ENCODE results near the gene CAMK1G. TPM values are rescaled to one million over a fixed set of nuclear protein-coding genes. Genes with fewer than 3 reads are reported as not detected.

Gene CAMK1G
- total RNA-seq, 4 donors from 2014 or later, result not detected

DNA sequence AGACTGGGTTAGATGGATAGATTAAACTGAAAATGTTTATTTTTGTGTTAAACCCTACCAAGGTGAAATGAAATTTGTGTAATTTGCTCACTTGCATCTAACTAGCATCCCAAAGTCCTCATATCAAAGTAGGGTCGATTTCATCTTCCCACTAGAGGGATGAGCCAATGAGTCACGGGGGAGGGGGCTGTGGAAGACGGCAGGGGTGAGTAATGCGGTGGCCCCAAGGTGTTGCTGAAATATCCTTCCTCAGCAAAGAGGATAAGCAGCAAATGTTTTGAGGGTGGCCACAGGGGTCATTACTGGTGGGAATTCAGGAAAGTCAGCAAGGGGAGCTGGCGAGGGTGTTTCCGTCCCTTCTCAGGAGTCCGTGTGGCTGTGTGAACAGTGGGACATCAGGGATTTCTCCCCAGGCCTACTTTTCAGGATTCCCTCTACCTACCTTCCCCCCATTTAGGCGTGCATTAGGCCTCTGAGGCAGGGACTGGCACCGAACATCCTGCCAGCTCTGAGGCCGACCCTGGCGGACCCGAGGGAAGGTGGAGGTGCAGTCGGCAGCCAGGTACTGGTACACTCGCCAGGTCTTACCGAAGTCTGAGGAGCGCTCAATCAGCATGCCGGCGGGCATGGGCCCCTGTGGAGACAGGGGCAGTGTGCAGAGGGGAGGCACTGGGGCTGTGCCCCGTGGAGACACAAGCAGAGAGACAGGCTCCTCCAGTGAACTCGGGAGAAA lies 50.7 kb downstream of the CAMK1G start:
- DNase-seq (ENCODE audit: low spot score) (no peak), ATAC-seq (ENCODE audit: low FRiP score) (no peak)
- TF ChIP-seq, protein P1, sequence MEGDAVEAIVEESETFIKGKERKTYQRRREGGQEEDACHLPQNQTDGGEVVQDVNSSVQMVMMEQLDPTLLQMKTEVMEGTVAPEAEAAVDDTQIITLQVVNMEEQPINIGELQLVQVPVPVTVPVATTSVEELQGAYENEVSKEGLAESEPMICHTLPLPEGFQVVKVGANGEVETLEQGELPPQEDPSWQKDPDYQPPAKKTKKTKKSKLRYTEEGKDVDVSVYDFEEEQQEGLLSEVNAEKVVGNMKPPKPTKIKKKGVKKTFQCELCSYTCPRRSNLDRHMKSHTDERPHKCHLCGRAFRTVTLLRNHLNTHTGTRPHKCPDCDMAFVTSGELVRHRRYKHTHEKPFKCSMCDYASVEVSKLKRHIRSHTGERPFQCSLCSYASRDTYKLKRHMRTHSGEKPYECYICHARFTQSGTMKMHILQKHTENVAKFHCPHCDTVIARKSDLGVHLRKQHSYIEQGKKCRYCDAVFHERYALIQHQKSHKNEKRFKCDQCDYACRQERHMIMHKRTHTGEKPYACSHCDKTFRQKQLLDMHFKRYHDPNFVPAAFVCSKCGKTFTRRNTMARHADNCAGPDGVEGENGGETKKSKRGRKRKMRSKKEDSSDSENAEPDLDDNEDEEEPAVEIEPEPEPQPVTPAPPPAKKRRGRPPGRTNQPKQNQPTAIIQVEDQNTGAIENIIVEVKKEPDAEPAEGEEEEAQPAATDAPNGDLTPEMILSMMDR (IDR thresholded peaks at IDR 0.05), result no peak

DNA sequence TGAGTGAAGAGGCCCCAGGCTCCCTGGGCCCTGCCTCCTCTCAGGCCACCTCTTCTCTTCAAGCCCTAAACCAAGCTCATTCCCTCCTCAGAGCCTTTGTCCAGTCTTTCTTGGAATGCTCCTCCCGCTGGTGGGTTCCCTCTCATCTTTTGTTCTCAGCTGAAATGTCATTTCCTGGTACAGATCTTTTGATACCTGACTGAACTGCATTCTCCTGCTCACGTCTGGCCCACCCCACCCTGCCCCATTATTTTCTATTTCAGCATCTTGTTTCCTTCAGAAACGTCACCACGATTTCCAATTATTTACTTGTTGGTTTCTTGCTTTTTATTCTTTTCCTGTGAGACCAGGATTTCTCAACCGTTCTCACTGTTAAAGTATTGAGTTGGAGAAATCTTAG lies 52.3 kb downstream of the CAMK1G start:
- no peak for DNase-seq (ENCODE audit: low spot score)
- TF ChIP-seq, protein P1 (IDR thresholded peaks at IDR 0.05), result no peak
- no peak for ATAC-seq (ENCODE audit: low FRiP score)

DNA sequence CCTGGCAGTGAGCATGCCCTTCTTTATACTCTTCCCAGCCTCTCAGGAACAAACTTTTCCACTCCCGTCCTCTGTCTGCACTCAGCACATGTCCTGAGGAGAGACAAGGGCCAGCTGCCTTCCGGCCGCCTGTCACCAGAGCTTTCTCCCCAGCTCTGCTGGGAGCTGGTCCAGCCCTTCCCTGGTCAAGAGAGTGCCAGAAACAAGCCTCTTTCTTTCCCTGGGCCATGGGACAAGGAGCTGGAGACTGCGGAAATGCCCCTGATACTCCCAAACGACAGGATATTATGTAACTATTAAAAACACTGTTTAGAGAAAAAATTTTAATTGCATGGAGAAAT lies 58.3 kb downstream of the CAMK1G start:
- ATAC-seq (ENCODE audit: low FRiP score) (no peak), DNase-seq (ENCODE audit: low spot score) (no peak)
- TF ChIP-seq, protein P1 (IDR thresholded peaks at IDR 0.05), result no peak

DNA sequence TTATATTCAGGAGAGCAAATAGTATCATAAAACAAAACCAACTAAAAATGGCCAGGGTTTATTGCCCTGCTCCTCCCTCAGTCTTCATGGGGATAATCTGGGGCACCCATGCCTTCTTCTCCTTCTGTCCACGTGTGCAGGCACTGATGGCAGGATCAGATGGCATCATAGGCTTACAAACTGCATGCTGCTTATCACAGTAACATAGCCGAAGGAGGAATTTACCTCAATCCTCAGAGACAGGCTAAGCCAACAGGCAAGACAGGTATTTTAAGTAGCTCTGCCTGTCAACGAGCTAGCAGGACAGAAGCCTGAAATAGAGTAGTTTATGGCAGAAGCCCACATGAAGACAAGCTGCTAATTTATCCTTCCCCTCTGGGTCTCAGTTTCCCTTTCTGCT lies 59.3 kb downstream of the CAMK1G start:
- DNase-seq (ENCODE audit: low spot score), result no peak
- TF ChIP-seq, protein P1 (IDR thresholded peaks at IDR 0.05), result no peak
- no peak for ATAC-seq (ENCODE audit: low FRiP score)

DNA sequence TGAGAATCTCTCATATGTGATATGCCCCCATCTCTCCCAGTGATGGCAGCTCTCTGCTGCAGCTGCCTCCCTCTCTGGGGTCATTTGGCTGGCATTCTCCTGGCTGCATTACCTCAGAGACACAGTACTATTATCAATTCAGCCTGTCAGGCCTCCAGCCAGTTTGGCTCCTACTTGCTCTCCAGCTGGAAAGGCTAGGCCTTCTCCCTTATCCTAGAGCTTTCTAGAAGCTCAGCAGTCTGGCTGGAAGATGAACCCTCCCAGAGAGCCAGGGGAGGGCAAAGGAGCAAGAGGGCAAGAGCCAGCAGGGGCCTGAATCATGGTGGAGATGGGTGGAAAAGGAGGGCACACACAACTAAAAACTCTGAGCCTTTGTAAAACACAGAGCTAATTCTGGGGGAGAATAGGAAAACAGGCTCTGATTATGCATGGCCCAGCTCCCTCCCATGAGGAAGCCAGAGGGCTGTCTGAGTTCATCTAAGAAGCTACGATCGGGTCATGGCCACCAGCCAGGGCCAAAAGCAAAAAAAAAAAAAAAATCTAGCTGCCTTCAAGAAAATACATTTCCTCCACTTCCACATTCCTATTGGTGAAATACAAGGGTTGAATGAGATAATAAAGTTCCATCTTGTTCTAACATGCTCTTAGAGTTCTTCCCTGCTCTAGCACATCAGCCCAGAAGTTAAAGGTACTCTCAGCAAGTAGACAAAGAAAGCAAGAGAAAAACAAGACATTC lies 59.9 kb downstream of the CAMK1G start:
- TF ChIP-seq, protein P1 (IDR thresholded peaks at IDR 0.05), result no peak
- ATAC-seq (ENCODE audit: low FRiP score) (peak; percentile 76), DNase-seq (ENCODE audit: low spot score) (no peak)

DNA sequence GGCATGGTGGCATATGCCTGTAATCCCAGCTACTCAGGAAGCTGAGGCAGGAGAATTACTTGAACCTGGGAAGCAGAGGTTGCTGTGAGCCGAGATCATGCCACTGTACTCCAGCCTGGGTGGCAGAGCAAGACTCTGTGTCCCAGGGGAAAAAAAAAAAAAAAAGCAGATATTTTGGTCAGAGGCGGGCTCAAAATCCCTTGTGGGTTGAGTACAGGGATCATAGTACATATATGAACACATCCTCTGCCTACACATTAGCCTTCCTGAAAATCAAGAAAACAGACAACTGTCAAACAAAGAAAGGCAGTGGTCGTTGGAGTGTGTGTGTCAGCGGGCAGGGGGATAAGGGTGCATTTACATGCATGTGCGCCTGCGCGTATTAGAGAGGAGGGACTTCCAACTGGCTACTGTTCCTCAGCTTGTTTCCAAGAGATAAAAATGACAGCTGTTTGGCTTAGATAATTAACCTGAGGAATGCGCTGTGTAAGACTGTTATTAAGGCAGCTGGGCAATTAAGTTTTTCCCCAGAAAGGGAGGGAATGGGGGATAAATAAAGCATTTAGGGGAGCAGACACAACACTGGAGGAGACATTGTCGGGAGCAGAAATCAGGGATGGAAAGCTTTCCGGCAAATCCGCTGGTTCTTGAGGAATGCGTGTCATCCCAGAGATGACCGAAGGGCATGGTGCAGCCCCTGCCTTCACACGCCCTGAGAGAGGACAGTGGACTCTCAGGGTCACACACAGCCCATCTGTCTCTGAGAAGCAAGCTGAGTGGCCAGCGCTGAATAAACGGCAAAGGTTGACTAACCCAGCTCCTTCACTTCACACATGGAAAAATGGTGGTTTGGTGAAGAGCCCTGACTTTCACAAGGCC lies 62.3 kb downstream of the CAMK1G start:
- DNase-seq (ENCODE audit: low spot score) (no peak), ATAC-seq (ENCODE audit: low FRiP score) (no peak)
- TF ChIP-seq, protein P1 (IDR thresholded peaks at IDR 0.05), result no peak

Measured in omental fat pad (tissue), 4 donors.